CMK (cell line): ENCODE data around the gene PTPRE.
"Not testable (repeated sequence)": the region's sequence is repeated elsewhere in the genome, so short reads cannot be mapped to it uniquely, and the experiment has no call there.

Experiments
- DNase-seq: peaks from one replicate; pipeline ENCODE4 v3.0.0-alpha.2; 2010; ENCODE audit warnings: low read depth

PTPRE gene

DNA sequence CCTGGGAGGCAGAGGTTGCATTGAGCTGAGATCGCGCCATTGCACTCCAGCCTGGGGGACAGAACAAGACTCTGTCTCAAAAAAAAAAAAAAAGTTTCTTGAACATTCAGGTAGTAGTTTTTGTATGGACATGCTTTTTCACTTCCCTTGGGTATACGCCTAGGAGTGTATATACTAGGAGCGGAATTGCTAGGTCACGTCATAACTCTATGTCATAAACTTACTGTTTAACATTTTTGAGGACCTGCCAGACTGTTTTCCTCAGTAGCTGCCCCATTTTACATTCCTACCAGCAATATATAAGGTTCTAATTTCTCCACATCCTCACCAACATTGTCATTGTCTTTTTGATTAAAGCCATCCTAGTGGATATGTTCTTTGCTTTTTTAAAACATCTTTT is 167.7 kb downstream of the PTPRE start:
- DNase-seq, result no peak

- DNase-seq, result no peak
Measured at GRCh38 chr10:128077155-128077875, 170.4 kb downstream of the PTPRE start.

- no peak for DNase-seq
Measured at GRCh38 chr10:128078136-128078969, 171.4 kb downstream of the PTPRE start.

GRCh38 chr10:128080231-128080630 is 173.3 kb downstream of the PTPRE start:
- DNase-seq, result no peak

DNA sequence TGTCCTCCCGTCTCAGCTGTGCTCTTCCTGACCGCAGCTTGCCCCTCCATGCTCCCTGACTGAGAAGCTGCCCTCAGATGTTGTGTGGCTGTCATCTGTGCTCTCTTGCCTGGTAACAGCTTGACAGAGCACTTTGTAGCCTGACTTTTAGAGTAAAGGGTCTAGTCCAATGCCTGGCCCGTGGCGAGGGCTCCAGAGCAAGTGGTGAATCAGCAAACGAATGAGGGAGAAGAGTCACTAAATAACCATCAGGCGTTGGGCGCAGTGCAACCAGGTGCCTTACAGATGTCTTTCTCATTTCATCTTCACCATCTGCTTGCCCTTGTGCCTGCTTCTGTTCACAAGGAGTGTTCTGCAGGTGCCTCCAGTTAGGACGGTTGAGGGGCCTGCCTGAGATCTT is 173.7 kb downstream of the PTPRE start:
- DNase-seq, result no peak

DNA sequence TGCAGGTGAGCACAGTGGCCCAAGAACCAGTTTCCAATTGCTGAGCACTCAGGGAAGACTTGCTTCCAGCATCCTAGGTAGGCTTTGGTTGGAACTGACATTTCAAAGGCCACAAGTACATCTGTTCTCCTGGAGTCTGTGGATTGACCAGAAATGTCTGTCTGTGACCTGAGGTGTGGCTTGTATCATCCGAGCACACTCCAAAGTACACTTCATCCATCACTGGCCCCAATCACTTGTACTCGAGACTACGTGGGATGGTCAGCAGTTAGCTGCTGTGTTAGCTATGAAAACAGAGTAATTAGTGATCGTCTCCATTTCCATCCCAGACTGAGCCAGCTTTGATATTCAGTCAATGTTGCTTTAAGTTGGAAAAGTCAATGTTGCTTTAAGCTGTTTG is 174.3 kb downstream of the PTPRE start:
- DNase-seq, result no peak

DNA sequence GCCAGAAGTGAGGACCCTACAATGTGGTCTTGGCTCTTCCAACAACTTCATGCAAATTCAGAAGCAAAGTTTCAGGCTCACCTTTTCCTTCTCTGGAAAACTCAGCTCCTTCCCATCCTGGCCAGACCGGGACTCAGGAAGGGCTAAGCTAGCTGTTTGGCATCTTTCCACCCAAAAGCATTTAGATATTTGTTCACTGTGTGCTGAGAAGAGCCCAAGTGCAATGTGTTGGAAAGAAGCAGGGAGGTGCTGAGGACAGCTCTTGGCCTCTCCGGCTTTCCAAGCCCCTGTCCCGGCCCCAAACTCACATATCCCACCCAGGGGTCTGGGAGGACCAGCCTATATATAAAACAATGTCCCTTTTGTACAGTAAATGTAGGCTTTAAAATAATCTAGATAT is 174.8 kb downstream of the PTPRE start:
- DNase-seq, result no peak

DNA sequence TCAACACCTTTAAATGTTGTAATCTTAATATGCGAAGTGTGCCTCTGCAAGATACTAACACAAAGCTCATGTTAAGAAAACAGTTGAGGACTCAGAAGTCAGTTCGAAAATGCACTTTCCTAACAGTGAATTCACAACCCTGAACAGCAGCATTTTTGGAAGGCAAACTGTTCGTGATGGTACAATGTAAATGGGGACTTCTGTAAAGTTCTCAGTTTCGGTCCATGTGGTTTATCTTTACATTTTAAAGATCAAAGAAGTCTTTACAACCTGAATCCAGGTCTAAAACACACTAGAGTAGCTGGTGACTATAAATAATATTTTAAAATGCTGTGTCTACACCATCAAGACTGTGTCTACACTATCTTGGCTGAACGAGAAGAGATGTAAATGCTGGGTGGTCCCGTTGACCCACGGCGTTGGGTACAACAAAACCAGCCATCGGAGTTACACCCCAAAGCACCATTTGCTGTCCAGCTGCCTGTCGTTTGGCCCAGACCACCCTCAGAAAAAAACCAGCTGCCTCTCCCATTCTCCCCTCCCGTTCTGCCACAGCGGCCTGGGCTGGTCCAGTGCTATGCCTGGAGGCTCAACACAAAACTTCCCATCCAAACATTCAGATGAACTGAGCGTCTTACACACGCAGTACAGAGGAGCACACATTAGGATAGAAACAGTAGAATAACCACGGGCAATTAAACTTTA is 176.4 kb downstream of the PTPRE start:
- no peak for DNase-seq

- no peak for DNase-seq
Measured at GRCh38 chr10:128084364-128084763, 177.5 kb downstream of the PTPRE start.

- no peak for DNase-seq
Measured at GRCh38 chr10:128084991-128085390, 178.1 kb downstream of the PTPRE start.

- no peak for DNase-seq
Measured at GRCh38 chr10:128086003-128086863, 179.3 kb downstream of the PTPRE start.

- no peak for DNase-seq
Measured at GRCh38 chr10:128087146-128087883, 180.4 kb downstream of the PTPRE start.

- no peak for DNase-seq
Measured at GRCh38 chr10:128087884-128088709, 181.2 kb downstream of the PTPRE start.

- no peak for DNase-seq
Measured at GRCh38 chr10:128091636-128092210, 184.8 kb downstream of the PTPRE start.

- no peak for DNase-seq
Measured at GRCh38 chr10:128092454-128092853, 185.6 kb downstream of the PTPRE start.

DNA sequence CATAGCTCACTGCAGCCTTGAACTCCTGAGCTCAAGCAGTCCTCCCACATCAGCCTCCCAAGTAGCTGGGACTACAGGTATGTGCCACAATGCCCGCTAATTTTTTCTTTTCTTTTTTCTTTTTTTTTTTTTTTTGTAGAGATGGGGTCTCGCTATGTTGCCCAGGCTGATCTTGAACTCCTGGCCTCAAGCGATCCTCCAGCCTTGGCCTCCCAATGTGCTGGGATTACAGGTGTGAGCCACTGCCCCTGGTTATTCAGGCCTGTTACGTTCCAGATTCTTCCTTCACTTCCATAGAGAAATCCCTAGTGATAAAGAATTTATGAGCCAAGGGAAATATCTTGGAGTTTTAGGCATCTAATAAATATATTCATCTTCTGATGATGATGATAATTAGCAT is 187.7 kb downstream of the PTPRE start:
- DNase-seq, result not testable (repeated sequence)

- no peak for DNase-seq
Measured at GRCh38 chr10:128095027-128095752, 188.3 kb downstream of the PTPRE start.

GRCh38 chr10:128095753-128096469 is 189.0 kb downstream of the PTPRE start:
- no peak for DNase-seq
